HG03432 (cell line): Measurements from ENCODE around the gene IGSF9.

ENCODE experiments used
- ATAC-seq: cut with Tn5 transposase; IDR thresholded peaks from one replicate; pipeline ENCODE4 v1.9.1; 2021; ENCODE audit warnings: mild to moderate bottlenecking, moderate library complexity; ENCODE audit not compliant: unreplicated experiment

Gene IGSF9

DNA sequence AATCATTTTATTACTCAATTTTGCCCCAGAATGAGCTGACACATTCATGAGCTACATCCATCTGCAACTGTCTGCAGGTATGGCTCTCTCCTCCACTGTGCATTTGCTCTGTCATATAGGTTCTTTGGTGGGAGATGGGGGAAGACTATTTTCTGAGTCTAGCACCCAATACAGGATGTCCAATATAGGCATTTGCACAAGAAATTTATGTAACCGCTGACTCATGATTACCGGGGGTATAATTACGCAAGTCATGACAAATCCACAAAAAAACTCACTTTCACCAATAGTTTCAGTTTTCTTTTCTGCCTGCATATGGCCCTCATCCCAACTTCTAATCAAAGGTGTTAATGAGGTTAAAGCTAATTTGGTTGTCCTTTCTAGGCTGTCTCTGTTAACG lies 65.4 kb downstream of the IGSF9 start:
- ATAC-seq = no peak

GRCh38 chr1:159879136-159879535 lies 66.3 kb downstream of the IGSF9 start:
- ATAC-seq = no peak

DNA sequence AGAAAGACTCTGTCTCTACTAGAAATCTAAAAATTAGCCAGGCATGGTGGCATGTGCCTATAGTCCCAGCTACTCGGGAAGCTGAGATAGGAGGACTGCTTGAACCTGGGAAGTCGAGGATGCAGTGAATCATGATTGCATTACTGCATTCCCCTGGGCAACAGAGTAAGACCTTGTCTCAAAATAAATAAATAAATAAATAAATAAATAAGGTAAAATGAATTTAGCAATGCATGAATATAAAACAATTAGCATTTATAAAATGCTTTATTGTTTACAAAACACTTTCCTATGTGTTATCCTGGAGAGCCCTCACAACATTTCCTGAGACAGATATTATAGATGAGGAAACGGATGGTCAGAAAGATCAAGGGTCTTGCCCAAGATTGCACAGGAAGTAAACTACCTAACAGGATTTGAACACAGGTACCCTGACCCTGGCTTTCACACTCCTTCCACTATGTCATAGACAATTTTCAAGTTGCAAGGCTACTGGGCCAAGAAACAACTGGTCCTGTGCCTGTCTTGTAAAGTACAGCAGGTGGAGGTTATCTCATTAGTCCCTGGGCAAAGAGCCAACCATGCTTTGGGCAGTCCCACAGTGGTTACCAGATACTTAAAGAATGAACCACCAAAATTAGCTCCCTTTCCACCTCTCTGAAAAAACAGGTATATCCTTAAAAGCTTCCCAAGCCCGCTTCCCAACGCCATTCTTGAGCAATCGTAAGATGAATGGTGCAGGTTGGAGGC lies 67.5 kb downstream of the IGSF9 start:
- ATAC-seq = no peak
